ENCODE data around the gene PLPPR1. TPM values are rescaled to one million over a fixed set of nuclear protein-coding genes. Genes with fewer than 3 reads are reported as not detected.

PLPPR1 gene
- total and polyA plus RNA-seq, 2 donors (not counting 1 experiment from before 2014, with no cell fraction given), result not detected

- Histone ChIP-seq H3K27me3 (ENCODE audit: control insufficient read depth, insufficient read depth, low read length) (no peaks in the 10 kb centered on the region), H3K9ac (ENCODE audit: insufficient read depth, low read length) (no peak overlapping the region), H3K9me3 (ENCODE audit: control insufficient read depth, insufficient read depth, low read depth, low read length) (no peaks in the 10 kb centered on the region), H2AFZ (ENCODE audit: low read length) (no peak overlapping the region), H3K4me2 (ENCODE audit: extremely low read depth, insufficient read depth, low read length) (no peak overlapping the region), H3K27ac (ENCODE audit: insufficient read depth, low read length) (no peak overlapping the region), H3K79me2 (ENCODE audit: control insufficient read depth, insufficient read depth, low read length) (no peaks in the 10 kb centered on the region), H4K20me1 (ENCODE audit: control insufficient read depth, extremely low read depth, insufficient read depth, low read length) (no peaks in the 10 kb centered on the region), H3K36me3 (ENCODE audit: control insufficient read depth, insufficient read depth, low read length) (no peaks in the 10 kb centered on the region), H3K4me3 (replicated peaks in 1 of 4; ENCODE audit: control extremely low read depth in 1 of 4, insufficient read depth in 1 of 4, low read depth in 3 of 4, low read length in 4 of 4) (no peak overlapping the region), H3K4me1 (ENCODE audit: control insufficient read depth, extremely low read depth, insufficient read depth, low read length) (no peaks in the 10 kb centered on the region)
- no peak for TF ChIP-seq CTCF (conservative IDR thresholded peaks at IDR 0.05 in 1 of 2, IDR thresholded peaks at IDR 0.05 in 1 of 2; ENCODE audit: low read depth in 1 of 2, low read length in 2 of 2)
- TF ChIP-seq EZH2 (IDR thresholded peaks at IDR 0.05; ENCODE audit: low read length, missing control alignments), result no peak
- DNase-seq (ENCODE audit: low read depth in 2 of 2), result no peak
Observed at GRCh38 chr9:101356619-101357018, 328.1 kb downstream of the PLPPR1 start.

- TF ChIP-seq CTCF (conservative IDR thresholded peaks at IDR 0.05 in 1 of 2, IDR thresholded peaks at IDR 0.05 in 1 of 2; ENCODE audit: low read depth in 1 of 2, low read length in 2 of 2), result no peak
- TF ChIP-seq EZH2 (IDR thresholded peaks at IDR 0.05; ENCODE audit: low read length, missing control alignments), result no peak
- no peak overlapping the region for H3K9ac ChIP-seq (ENCODE audit: insufficient read depth, low read length)
Observed at GRCh38 chr9:101359679-101360078, 331.2 kb downstream of the PLPPR1 start.

GRCh38 chr9:101360647-101361046, 332.1 kb downstream of the PLPPR1 start:
- H2AFZ ChIP-seq (ENCODE audit: low read length), result no peak overlapping the region
- H3K4me1 ChIP-seq (ENCODE audit: control insufficient read depth, extremely low read depth, insufficient read depth, low read length), result no peaks in the 10 kb centered on the region
- TF ChIP-seq CTCF (conservative IDR thresholded peaks at IDR 0.05 in 1 of 2, IDR thresholded peaks at IDR 0.05 in 1 of 2; ENCODE audit: low read depth in 1 of 2, low read length in 2 of 2) (no peak), EZH2 (IDR thresholded peaks at IDR 0.05; ENCODE audit: low read length, missing control alignments) (no peak)
- H3K27me3 ChIP-seq (ENCODE audit: control insufficient read depth, insufficient read depth, low read length), result no peaks in the 10 kb centered on the region
- H3K9ac ChIP-seq (ENCODE audit: insufficient read depth, low read length), result no peak overlapping the region
- H3K79me2 ChIP-seq (ENCODE audit: control insufficient read depth, insufficient read depth, low read length), result no peaks in the 10 kb centered on the region
- no peak overlapping the region for H3K4me3 ChIP-seq (replicated peaks in 1 of 4; ENCODE audit: control extremely low read depth in 1 of 4, insufficient read depth in 1 of 4, low read depth in 3 of 4, low read length in 4 of 4)
- H3K9me3 ChIP-seq (ENCODE audit: control insufficient read depth, insufficient read depth, low read depth, low read length), result no peaks in the 10 kb centered on the region
- DNase-seq (ENCODE audit: low read depth in 2 of 2), result no peak
- H3K36me3 ChIP-seq (ENCODE audit: control insufficient read depth, insufficient read depth, low read length), result no peaks in the 10 kb centered on the region
- H3K4me2 ChIP-seq (ENCODE audit: extremely low read depth, insufficient read depth, low read length), result no peak overlapping the region
- no peak overlapping the region for H3K27ac ChIP-seq (ENCODE audit: insufficient read depth, low read length)
- H4K20me1 ChIP-seq (ENCODE audit: control insufficient read depth, extremely low read depth, insufficient read depth, low read length), result no peaks in the 10 kb centered on the region

More at GRCh38 chr9:101359679-101360078, 331.2 kb downstream of the PLPPR1 start:
- Histone ChIP-seq H3K27ac (ENCODE audit: insufficient read depth, low read length) (no peak overlapping the region), H3K9me3 (ENCODE audit: control insufficient read depth, insufficient read depth, low read depth, low read length) (no peaks in the 10 kb centered on the region), H3K4me3 (replicated peaks in 1 of 4; ENCODE audit: control extremely low read depth in 1 of 4, insufficient read depth in 1 of 4, low read depth in 3 of 4, low read length in 4 of 4) (no peak overlapping the region), H3K36me3 (ENCODE audit: control insufficient read depth, insufficient read depth, low read length) (no peaks in the 10 kb centered on the region), H3K4me1 (ENCODE audit: control insufficient read depth, extremely low read depth, insufficient read depth, low read length) (no peaks in the 10 kb centered on the region), H3K79me2 (ENCODE audit: control insufficient read depth, insufficient read depth, low read length) (no peaks in the 10 kb centered on the region), H4K20me1 (ENCODE audit: control insufficient read depth, extremely low read depth, insufficient read depth, low read length) (no peaks in the 10 kb centered on the region), H2AFZ (ENCODE audit: low read length) (no peak overlapping the region), H3K27me3 (ENCODE audit: control insufficient read depth, insufficient read depth, low read length) (no peaks in the 10 kb centered on the region), H3K4me2 (ENCODE audit: extremely low read depth, insufficient read depth, low read length) (no peak overlapping the region)
- DNase-seq (ENCODE audit: low read depth in 2 of 2), result no peak
